Measurements from ENCODE around the gene RUNX2. TPM values are rescaled to one million over a fixed set of nuclear protein-coding genes. Genes with fewer than 3 reads are reported as not detected.

The RUNX2 gene
- total and polyA plus RNA-seq, 2 of the 8 experiments (the other 6 are each of a cell fraction or from before 2014, with no cell fraction given), result 0.26 to 1.2 TPM

DNA sequence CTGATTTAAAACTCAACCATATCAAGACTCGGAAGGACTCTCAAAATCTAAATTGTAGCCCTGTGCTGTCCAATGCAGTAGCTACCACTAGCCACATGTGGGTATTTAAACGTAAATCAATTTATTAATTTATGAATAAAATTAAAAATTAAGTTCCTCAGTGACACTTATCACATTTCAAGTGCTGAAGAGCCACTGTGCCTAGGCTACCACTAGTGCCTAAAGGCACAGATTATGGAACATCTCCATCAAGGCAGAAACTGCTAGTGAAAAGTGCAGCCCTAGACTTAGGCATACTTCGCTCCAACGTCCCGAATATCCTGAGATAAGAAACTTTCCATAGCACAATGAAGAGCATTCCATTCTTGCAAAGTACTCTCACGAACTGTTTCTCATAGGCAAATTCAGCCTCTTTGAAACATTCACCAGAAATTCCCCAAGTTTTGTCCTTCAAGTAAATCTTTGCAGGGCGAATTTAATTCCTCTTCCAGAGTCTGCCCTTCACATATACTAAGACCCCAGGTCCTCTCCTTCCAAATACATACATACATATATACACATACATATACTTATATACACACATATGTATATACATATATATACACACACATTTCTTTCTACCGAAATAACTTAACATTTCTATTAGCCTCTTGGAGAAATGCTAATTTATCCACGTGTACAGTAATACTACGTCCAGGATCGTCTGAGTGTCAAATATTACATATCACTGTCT, 48.3 kb downstream of the RUNX2 start:
- peak overlapping the region; percentile 83 to 92 (median 89) for H3K4me3 ChIP-seq (ENCODE audit: extremely low read depth in 1 of 4, insufficient read depth in 2 of 4, low read depth in 3 of 4, low read length in 4 of 4)
- no peaks in the 10 kb centered on the region for H3K27me3 ChIP-seq (replicated peaks in 1 of 4; ENCODE audit: control insufficient read depth in 3 of 4, extremely low read depth in 1 of 4, insufficient read depth in 3 of 4, low read length in 3 of 4)
- no peaks in the 10 kb centered on the region for H3K9me3 ChIP-seq (ENCODE audit: insufficient read depth in 2 of 2, low read depth in 1 of 2, low read length in 1 of 2)
- no peak overlapping the region for H3K56ac ChIP-seq (replicated peaks; ENCODE audit: insufficient read length, low read depth, low read length)
- no peaks in the 10 kb centered on the region for H4K20me1 ChIP-seq (replicated peaks in 1 of 2; ENCODE audit: control insufficient read depth in 1 of 2, insufficient read depth in 2 of 2, low read length in 2 of 2)
- H3K23me2 ChIP-seq (ENCODE audit: low read depth, low read length), result peaks cover 7% of the 10 kb centered on the region
- H3K36me3 ChIP-seq (ENCODE audit: control insufficient read depth in 2 of 4, insufficient read depth in 4 of 4, low read length in 3 of 4), result no peaks in the 10 kb centered on the region
- peak overlapping the region; percentile 87; the same call in 1 of the 2 replicates for H2AFZ ChIP-seq (ENCODE audit: low read length)
- H4K5ac ChIP-seq (ENCODE audit: insufficient read length, low read depth, low read length), result no peak overlapping the region
- ChIA-PET CTCF (ENCODE audit: partially characterized antibody) (interaction anchor here (0.6 to 1.4 kb wide), 6 partner anchors 43 to 1739 kb away, joined by 3 to 5 read pairs (median 4); partner anchors contain the start of gene RUNX2), POLR2A (ENCODE audit: partially characterized antibody) (interaction anchor here (0.7 to 2.2 kb wide), 6 partner anchors 10 to 720 kb away, joined by 3 to 20 read pairs (median 4); no protein-coding TSS in a partner anchor)
- H2BK12ac ChIP-seq (ENCODE audit: low read depth, low read length), result peak overlapping the region; percentile 5; the same call in 1 of the 2 replicates
- no peak overlapping the region for H4K8ac ChIP-seq (ENCODE audit: extremely low read depth, insufficient read depth, low read length)
- H3K4ac ChIP-seq (replicated peaks; ENCODE audit: insufficient read length, low read depth, low read length), result no peak overlapping the region
- no peak overlapping the region for H3K27ac ChIP-seq (ENCODE audit: low read depth, low read length)
- H3K18ac ChIP-seq (ENCODE audit: extremely low read depth, low read length), result peak overlapping the region; percentile 11
- H2BK5ac ChIP-seq (ENCODE audit: low read depth, low read length), result no peak overlapping the region
- peaks cover 0 to 40% of the 10 kb centered on the region in 2 experiments; a peak in 2 of 4 replicates for H3K79me2 ChIP-seq (ENCODE audit: control insufficient read depth in 1 of 2, insufficient read depth in 2 of 2, low read length in 2 of 2)
- no peak overlapping the region for H4K91ac ChIP-seq (replicated peaks; ENCODE audit: insufficient read length, low read length)
- H3K9ac ChIP-seq (replicated peaks in 1 of 4; ENCODE audit: extremely low read depth in 1 of 4, low read depth in 3 of 4, low read length in 3 of 4), result peak overlapping the region in 3 of 4 experiments; percentile 76 to 91 (median 84); a peak in 3 of 7 replicates
- no peaks in the 10 kb centered on the region; the same call in 1 of the 2 replicates for H3K79me1 ChIP-seq (ENCODE audit: low read depth, low read length)
- DNase-seq (ENCODE audit: low read depth in 1 of 2, low spot score in 2 of 2) (no peak), FAIRE-seq (no peak)
- H3K23ac ChIP-seq (ENCODE audit: insufficient read length), result no peak overlapping the region
- H2BK20ac ChIP-seq (ENCODE audit: low read length), result no peak overlapping the region
- 41% methylated on average over 11 of the region's 11 CpGs; no CpG with 5 or more reads in 1 of the 2 experiments for WGBS, 2 experiments (ENCODE audit: extremely low coverage in 1 of 2, insufficient coverage in 1 of 2, insufficient read length in 1 of 2, insufficient replicate concordance in 2 of 2, low coverage in 1 of 2, low lambda C conversion rate in 2 of 2, missing lambda C conversion rate in 1 of 2)
- H2BK120ac ChIP-seq (replicated peaks; ENCODE audit: low read depth, low read length), result no peak overlapping the region
- H2AK5ac ChIP-seq (ENCODE audit: low read depth, low read length), result no peak overlapping the region
- peaks cover 0 to 4% (median 3%) of the 10 kb centered on the region in 4 experiments; a peak in 4 of 7 replicates for H3K4me1 ChIP-seq (replicated peaks in 1 of 4; ENCODE audit: control insufficient read depth in 3 of 4, insufficient read depth in 4 of 4, low read length in 3 of 4)
- peak overlapping the region; percentile 89 to 90 for H3K4me2 ChIP-seq (ENCODE audit: insufficient read depth in 1 of 2, low read depth in 2 of 2, low read length in 2 of 2)
- H3K14ac ChIP-seq (ENCODE audit: insufficient read length), result no peak overlapping the region
- no peak overlapping the region for H2BK15ac ChIP-seq (ENCODE audit: low read length)
- TF ChIP-seq SIRT6 (IDR thresholded peaks at IDR 0.05; ENCODE audit: low read length) (no peak), CBX8 (IDR thresholded peaks at IDR 0.05; ENCODE audit: borderline replicate concordance, low read depth, low read length) (no peak), KDM1A (IDR thresholded peaks at IDR 0.05; ENCODE audit: borderline replicate concordance, low read length) (no peak), KDM5A (IDR thresholded peaks at IDR 0.05; ENCODE audit: low read length) (no peak), SRF (IDR thresholded peaks at IDR 0.05; ENCODE audit: low read depth, low read length) (no peak), EZH2 (IDR thresholded peaks at IDR 0.05; ENCODE audit: low read depth, low read length, severe bottlenecking) (no peak), TEAD4 (IDR thresholded peaks at IDR 0.05; ENCODE audit: low read depth, low read length) (no peak), EGR1 (IDR thresholded peaks at IDR 0.05; ENCODE audit: borderline replicate concordance, low read depth, low read length) (no peak)

Data from H1 (cell line).